Measurements from ENCODE around the gene FAM156B. TPM values are rescaled to one million over a fixed set of nuclear protein-coding genes. Genes with fewer than 3 reads are reported as not detected.
"Not testable (repeated sequence)": the region's sequence is repeated elsewhere in the genome, so short reads cannot be mapped to it uniquely, and the experiment has no call there.

Gene FAM156B
- total RNA-seq, 1 experiment from 2014 or later: 11.2 TPM

- not testable (repeated sequence) for H3K27me3 Mint-ChIP-seq (ENCODE audit: low read depth); H2BK120ac ChIP-seq (ENCODE audit: low read depth, low read length, poor library complexity, severe bottlenecking); DNase-seq; H3K27ac Mint-ChIP-seq; H3K9ac ChIP-seq (ENCODE audit: extremely low read depth, insufficient read length, low read length); H2BK15ac ChIP-seq (ENCODE audit: low read depth, low read length); H3K27me3 ChIP-seq (ENCODE audit: insufficient read depth, low read length); H4K5ac ChIP-seq (ENCODE audit: insufficient read length, low read depth, low read length); H3K23ac ChIP-seq (ENCODE audit: insufficient read length, low read depth, low read length); H3K23me2 ChIP-seq (ENCODE audit: insufficient read length, low read depth, low read length, poor library complexity, severe bottlenecking); H3K4me1 ChIP-seq (ENCODE audit: insufficient read depth, low read length); H4K8ac ChIP-seq (replicated peaks; ENCODE audit: insufficient read length, low read depth, low read length); H3K9me3 Mint-ChIP-seq; H4K91ac ChIP-seq (ENCODE audit: insufficient read length, low read depth, low read length); H3K79me1 ChIP-seq (ENCODE audit: insufficient read depth, low read depth, low read length, poor library complexity, severe bottlenecking); H3K79me2 ChIP-seq (ENCODE audit: insufficient read depth, low read length); H3K14ac ChIP-seq (ENCODE audit: insufficient read depth, low read length); H4K20me1 ChIP-seq (ENCODE audit: control insufficient read depth, insufficient read depth, insufficient read length); H3K36me3 Mint-ChIP-seq (ENCODE audit: insufficient read depth in 1 of 3, low read depth in 3 of 3); H3K56ac ChIP-seq (ENCODE audit: insufficient read length, low read depth, low read length); H3K18ac ChIP-seq (ENCODE audit: insufficient read length, low read depth, low read length); H2BK12ac ChIP-seq (ENCODE audit: insufficient read length, low read depth, low read length); H3K9me3 ChIP-seq (ENCODE audit: control insufficient read depth, low read depth, low read length); H2AFZ ChIP-seq (ENCODE audit: low read length); H3K4me2 ChIP-seq (ENCODE audit: insufficient read depth, insufficient read length, low read length); H3K27ac ChIP-seq (ENCODE audit: insufficient read length, low read depth, low read length); H2BK5ac ChIP-seq (ENCODE audit: insufficient read length, low read length); H2AK5ac ChIP-seq (ENCODE audit: insufficient read length, low read length); H2BK20ac ChIP-seq (ENCODE audit: low read depth, low read length, poor library complexity, severe bottlenecking); H3K4ac ChIP-seq (ENCODE audit: low read depth, low read length); H3K4me1 Mint-ChIP-seq; H3K4me3 Mint-ChIP-seq; H3T11ph ChIP-seq (ENCODE audit: low read length)
- WGBS (ENCODE audit: extremely low coverage, insufficient read length, low lambda C conversion rate): no CpG with 5 or more reads among the region's 14 CpGs
Observed at GRCh38 chrX:52945838-52946494, 48.8 kb downstream of the FAM156B start.

GRCh38 chrX:52947501-52947900 is 50.4 kb downstream of the FAM156B start:
- H4K8ac ChIP-seq (replicated peaks; ENCODE audit: insufficient read length, low read depth, low read length); H3K56ac ChIP-seq (ENCODE audit: insufficient read length, low read depth, low read length); H3K9me3 ChIP-seq (ENCODE audit: control insufficient read depth, low read depth, low read length); H3K4ac ChIP-seq (ENCODE audit: low read depth, low read length); H3T11ph ChIP-seq (ENCODE audit: low read length); H3K27ac ChIP-seq (ENCODE audit: insufficient read length, low read depth, low read length); H3K27me3 ChIP-seq (ENCODE audit: insufficient read depth, low read length); H2BK120ac ChIP-seq (ENCODE audit: low read depth, low read length, poor library complexity, severe bottlenecking); H2AFZ ChIP-seq (ENCODE audit: low read length); H3K4me3 Mint-ChIP-seq; H4K20me1 ChIP-seq (ENCODE audit: control insufficient read depth, insufficient read depth, insufficient read length); H2AK5ac ChIP-seq (ENCODE audit: insufficient read length, low read length); H2BK20ac ChIP-seq (ENCODE audit: low read depth, low read length, poor library complexity, severe bottlenecking); H3K4me1 ChIP-seq (ENCODE audit: insufficient read depth, low read length); H3K4me2 ChIP-seq (ENCODE audit: insufficient read depth, insufficient read length, low read length); H3K36me3 Mint-ChIP-seq (ENCODE audit: insufficient read depth in 1 of 3, low read depth in 3 of 3); DNase-seq; H3K4me1 Mint-ChIP-seq; H3K23me2 ChIP-seq (ENCODE audit: insufficient read length, low read depth, low read length, poor library complexity, severe bottlenecking); H3K14ac ChIP-seq (ENCODE audit: insufficient read depth, low read length); H2BK15ac ChIP-seq (ENCODE audit: low read depth, low read length); H3K27me3 Mint-ChIP-seq (ENCODE audit: low read depth); H3K79me2 ChIP-seq (ENCODE audit: insufficient read depth, low read length); H2BK12ac ChIP-seq (ENCODE audit: insufficient read length, low read depth, low read length); H3K27ac Mint-ChIP-seq; H4K5ac ChIP-seq (ENCODE audit: insufficient read length, low read depth, low read length); H2BK5ac ChIP-seq (ENCODE audit: insufficient read length, low read length); H3K79me1 ChIP-seq (ENCODE audit: insufficient read depth, low read depth, low read length, poor library complexity, severe bottlenecking); H3K9me3 Mint-ChIP-seq; H3K23ac ChIP-seq (ENCODE audit: insufficient read length, low read depth, low read length); H3K9ac ChIP-seq (ENCODE audit: extremely low read depth, insufficient read length, low read length); H3K18ac ChIP-seq (ENCODE audit: insufficient read length, low read depth, low read length); H4K91ac ChIP-seq (ENCODE audit: insufficient read length, low read depth, low read length): not testable (repeated sequence)
- WGBS (ENCODE audit: extremely low coverage, insufficient read length, low lambda C conversion rate): no CpG with 5 or more reads among the region's 16 CpGs

Measured in H9 (cell line).